GM19455 (cell line): ENCODE results near the gene EXT2.

Experiments used
- ATAC-seq: cut with Tn5 transposase; IDR thresholded peaks from one replicate; pipeline ENCODE4 v1.9.1; 2021; ENCODE audit not compliant: unreplicated experiment

Gene EXT2

GRCh38 chr11:44130751-44131150 lies 35.3 kb downstream of the EXT2 start:
- no peak for ATAC-seq

GRCh38 chr11:44133335-44133946 lies 38.0 kb downstream of the EXT2 start:
- no peak for ATAC-seq

- ATAC-seq = no peak
Observed at GRCh38 chr11:44134625-44135024, 39.1 kb downstream of the EXT2 start.

- ATAC-seq = no peak
Observed at GRCh38 chr11:44136176-44136945, 40.9 kb downstream of the EXT2 start.

GRCh38 chr11:44137057-44137456 lies 41.6 kb downstream of the EXT2 start:
- no peak for ATAC-seq

GRCh38 chr11:44138286-44138685 lies 42.8 kb downstream of the EXT2 start:
- no peak for ATAC-seq

- no peak for ATAC-seq
Observed at GRCh38 chr11:44138980-44139379, 43.5 kb downstream of the EXT2 start.

- no peak for ATAC-seq
Observed at GRCh38 chr11:44139565-44140330, 44.3 kb downstream of the EXT2 start.

- ATAC-seq = no peak
Observed at GRCh38 chr11:44140372-44140771, 44.9 kb downstream of the EXT2 start.

- ATAC-seq = no peak
Observed at GRCh38 chr11:44140805-44141204, 45.3 kb downstream of the EXT2 start.

GRCh38 chr11:44143987-44144909 lies 48.8 kb downstream of the EXT2 start:
- ATAC-seq = no peak

- no peak for ATAC-seq
Observed at GRCh38 chr11:44145011-44145775, 49.7 kb downstream of the EXT2 start.

GRCh38 chr11:44146931-44147330 lies 51.5 kb downstream of the EXT2 start:
- no peak for ATAC-seq

GRCh38 chr11:44147751-44148150 lies 52.3 kb downstream of the EXT2 start:
- ATAC-seq = no peak

- ATAC-seq = no peak
Observed at GRCh38 chr11:44149651-44150050, 54.2 kb downstream of the EXT2 start.

- ATAC-seq = no peak
Observed at GRCh38 chr11:44150401-44150800, 54.9 kb downstream of the EXT2 start.

GRCh38 chr11:44157019-44157418 lies 61.5 kb downstream of the EXT2 start:
- no peak for ATAC-seq

- ATAC-seq = no peak
Observed at GRCh38 chr11:44158384-44158783, 62.9 kb downstream of the EXT2 start.

- no peak for ATAC-seq
Observed at GRCh38 chr11:44159848-44160721, 64.6 kb downstream of the EXT2 start.
